Tibial artery (tissue), 4 donors: ENCODE measurements around the gene KCNH8.

ENCODE experiments used
- DNase-seq, 2 donors: peaks; one replicate each; pipeline ENCODE4 v3.0.0-alpha.2; 2019
- H3K27ac ChIP-seq, 2 donors: fragments of 200-600 bp; sonication (generic) in 1 of 2; 1 replicate in 1 of 2; 2 replicates in 1 of 2; pipeline ENCODE4 v1.5.1; 2018 to 2019; ENCODE audit warnings: mild to moderate bottlenecking in 1 of 2
- H3K27me3 ChIP-seq, 2 donors: fragments of 200-600 bp; sonication (generic) in 1 of 2; one replicate each; pipeline versions ENCODE4 v1.5.1 to v1.6.0; 2016 to 2019
- H3K36me3 ChIP-seq, 3 donors: fragments of 200-600 bp; sonication (generic) in 2 of 3; one replicate each; pipeline ENCODE4 v1.5.1; 2016 to 2019; ENCODE audit warnings: mild to moderate bottlenecking in 2 of 3
- H3K4me1 ChIP-seq, 4 donors: fragments of 200-600 bp; sonication (generic) in 2 of 4; 1 replicate in 3 of 4; 2 replicates in 1 of 4; pipeline ENCODE4 v1.5.1; 2016 to 2019
- H3K4me3 ChIP-seq, 2 donors: fragments of 200-600 bp; sonication (generic) in 1 of 2; 1 replicate in 1 of 2; 2 replicates in 1 of 2; pipeline ENCODE4 v1.5.1; 2018 to 2019; ENCODE audit warnings: mild to moderate bottlenecking in 2 of 2
- H3K9me3 ChIP-seq, 3 donors: fragments of 200-600 bp; sonication (generic) in 1 of 3; one replicate each; pipeline ENCODE4 v1.5.1; 2016 to 2019
- CTCF ChIP-seq, 2 experiments: fragments of 200-600 bp in 1 of 2; fragments of 450-650 bp in 1 of 2; IDR thresholded peaks; one replicate each; pipeline ENCODE4 v1.5.1; 2017 to 2019; ENCODE audit warnings: antibody characterized with exemption in 2 of 2, mild to moderate bottlenecking in 1 of 2, moderate library complexity in 1 of 2
- intact Hi-C: fragments of 100-400 bp; cut with DNase I; formaldehyde crosslinking; loops from one replicate; pipeline ENCODE4 v1.15.0; 2023; ENCODE audit warnings: low total_unique reads

KCNH8 gene

GRCh38 chr3:19348500-19348899, 200.2 kb downstream of the KCNH8 start:
- H3K4me1 ChIP-seq: peaks cover 0 to 11% (median 3%) of the 10 kb centered on the region in 4 donors
- DNase-seq: no peak
- TF ChIP-seq CTCF (IDR thresholded peaks at IDR 0.05): no peak
- intact Hi-C loops: loop anchor here (2.0 to 10.0 kb wide), 2 partner anchors 196 to 516 kb away; no protein-coding TSS in a partner anchor
- no peaks in the 10 kb centered on the region for H3K9me3 ChIP-seq
- no peak overlapping the region for H3K4me3 ChIP-seq
- H3K36me3 ChIP-seq: no peaks in the 10 kb centered on the region
- no peaks in the 10 kb centered on the region for H3K27me3 ChIP-seq
- H3K27ac ChIP-seq: no peak overlapping the region

GRCh38 chr3:19348941-19349564, 200.7 kb downstream of the KCNH8 start:
- Histone ChIP-seq H3K27ac (no peak overlapping the region), H3K27me3 (no peaks in the 10 kb centered on the region), H3K4me3 (no peak overlapping the region), H3K36me3 (no peaks in the 10 kb centered on the region), H3K4me1 (peaks cover 0 to 11% (median 3%) of the 10 kb centered on the region in 4 donors), H3K9me3 (no peaks in the 10 kb centered on the region)
- intact Hi-C loops: loop anchor here (2.0 to 10.0 kb wide), 2 partner anchors 196 to 516 kb away; no protein-coding TSS in a partner anchor
- peak; percentile 55 to 85 for TF ChIP-seq CTCF (IDR thresholded peaks at IDR 0.05)
- DNase-seq: no peak

DNA sequence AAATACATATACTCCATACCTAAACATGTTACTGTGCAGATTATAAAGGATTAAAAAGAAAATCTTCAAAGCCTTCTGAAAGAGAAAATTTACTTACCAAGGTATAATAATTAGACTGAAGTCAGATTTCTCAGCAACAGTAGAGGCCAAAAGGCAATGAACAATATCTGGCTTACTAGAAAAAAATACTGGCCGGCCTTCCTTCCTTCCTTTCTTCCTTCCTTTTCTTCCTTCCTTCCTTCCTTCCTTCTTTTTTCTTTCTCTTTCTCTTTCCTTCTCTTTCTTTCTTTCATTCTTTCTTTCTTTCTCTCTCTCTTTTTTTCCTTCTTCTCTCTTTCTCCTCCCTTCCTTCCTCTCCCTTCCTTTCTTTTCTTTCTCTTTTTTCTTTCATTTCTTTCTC, 209.6 kb downstream of the KCNH8 start:
- no peak overlapping the region for H3K4me3 ChIP-seq
- intact Hi-C loops: no loop called here
- no peaks in the 10 kb centered on the region for H3K36me3 ChIP-seq
- DNase-seq: no peak
- TF ChIP-seq CTCF (IDR thresholded peaks at IDR 0.05): no peak
- no peaks in the 10 kb centered on the region for H3K9me3 ChIP-seq
- no peak overlapping the region for H3K27ac ChIP-seq
- H3K27me3 ChIP-seq: no peaks in the 10 kb centered on the region
- H3K4me1 ChIP-seq: no peaks in the 10 kb centered on the region

DNA sequence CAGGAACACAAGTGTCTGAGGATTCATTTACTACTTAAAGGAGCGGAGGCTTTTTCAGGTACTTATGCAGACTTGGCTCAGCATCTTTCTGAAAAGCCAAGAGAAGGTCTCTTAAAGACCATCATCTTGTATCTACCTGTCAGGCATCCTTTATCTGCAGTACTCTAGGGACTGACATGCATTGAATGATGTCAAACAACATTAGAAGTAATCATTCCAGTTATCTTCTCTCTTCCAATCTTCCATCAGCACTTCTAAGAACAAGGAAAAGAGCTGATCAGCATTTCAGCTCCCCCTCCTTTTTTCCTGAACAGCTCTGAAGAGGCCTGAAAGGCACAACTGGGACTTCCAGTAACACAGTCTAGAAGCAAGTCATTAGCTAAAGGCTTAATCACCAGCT, 214.8 kb downstream of the KCNH8 start:
- intact Hi-C loops: loop anchor here (10.0 kb wide), 1 partner anchor 62 kb away; no protein-coding TSS in a partner anchor

DNA sequence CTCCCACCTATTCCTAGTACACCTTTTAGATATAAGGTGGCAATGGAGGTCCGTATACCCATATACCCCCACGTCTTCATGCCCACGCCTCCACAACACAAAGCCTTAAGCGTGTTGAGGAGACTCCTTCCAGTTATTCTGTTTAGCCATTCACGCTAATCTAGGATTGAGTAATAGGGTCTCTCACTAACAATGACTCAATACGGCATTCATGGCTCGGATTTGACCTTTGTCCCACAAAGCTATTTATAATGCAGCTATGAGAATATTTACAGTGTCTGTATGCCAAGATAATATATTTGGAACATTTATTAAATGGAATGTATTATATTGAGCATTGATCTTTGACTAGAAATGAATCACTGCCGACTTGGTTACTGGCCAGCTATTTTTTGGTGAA, 215.8 kb downstream of the KCNH8 start:
- intact Hi-C loops: loop anchor here (10.0 kb wide), 1 partner anchor 61 kb away; no protein-coding TSS in a partner anchor
- no peak for DNase-seq
- Histone ChIP-seq H3K27me3 (no peaks in the 10 kb centered on the region), H3K4me1 (peaks cover 0 to 36% (median 3%) of the 10 kb centered on the region in 4 donors), H3K4me3 (no peak overlapping the region), H3K9me3 (no peaks in the 10 kb centered on the region), H3K27ac (no peak overlapping the region), H3K36me3 (no peaks in the 10 kb centered on the region)
- TF ChIP-seq CTCF (IDR thresholded peaks at IDR 0.05): no peak

More for the DNA sequence above, 214.8 kb downstream of the KCNH8 start:
- DNase-seq: no peak
- H3K36me3 ChIP-seq: no peaks in the 10 kb centered on the region
- H3K4me3 ChIP-seq: no peak overlapping the region
- H3K9me3 ChIP-seq: no peaks in the 10 kb centered on the region
- peaks cover 0 to 33% (median 3%) of the 10 kb centered on the region in 4 donors for H3K4me1 ChIP-seq
- no peak overlapping the region for H3K27ac ChIP-seq
- TF ChIP-seq CTCF (IDR thresholded peaks at IDR 0.05): no peak
- H3K27me3 ChIP-seq: no peaks in the 10 kb centered on the region
